Right cardiac atrium (tissue), 5 donors: ENCODE measurements around the gene B3GALT5. TPM values are rescaled to one million over a fixed set of nuclear protein-coding genes. Genes with fewer than 3 reads are reported as not detected.

Experiments used
- ATAC-seq, 2 donors: fragments of 200-7000 bp; cut with Tn5 transposase; one replicate each; pipeline versions ENCODE4 v1.8.0 to v1.9.1; 2020; ENCODE audit warnings: moderate library complexity in 2 of 2, mild to moderate bottlenecking in 1 of 2
- DNase-seq, 3 donors: peaks; one replicate each; pipeline ENCODE4 v3.0.0-alpha.2; 2020
- H3K27ac ChIP-seq: one replicate; pipeline ENCODE4 v1.5.1; 2013; ENCODE audit warnings: mild to moderate bottlenecking, low read length, control low read depth, moderate library complexity
- H3K27me3 ChIP-seq: one replicate; pipeline ENCODE4 v1.6.1; 2013; ENCODE audit not compliant: control insufficient read depth, insufficient read depth
- H3K4me1 ChIP-seq: one replicate; pipeline ENCODE4 v1.6.1; 2013; ENCODE audit warnings: low read length; ENCODE audit not compliant: control insufficient read depth, insufficient read depth
- H3K4me3 ChIP-seq: one replicate; pipeline ENCODE4 v1.5.1; 2013; ENCODE audit warnings: low read length, control low read depth
- H3K9me3 ChIP-seq: one replicate; pipeline ENCODE4 v1.6.1; 2013; ENCODE audit warnings: low read length; ENCODE audit not compliant: control insufficient read depth
- WGBS: extraction: QIAGEN DNeasy Blood & Tissue Kit; methylation state at CpG from one replicate; pipeline ENCODE4 v1.1.7; 2013; 5-methylcytosine and 5-hydroxymethylcytosine counted together
- intact Hi-C, 4 donors: fragments of 100-400 bp; cut with DNase I; formaldehyde crosslinking; loops; one replicate each; pipeline versions ENCODE4 v1.11.0 to v1.14.0; 2022 to 2023
- polyA plus RNA-seq: library from polyadenylated mRNA; stranded (reverse); fragments of 200-250 nt; gene quantifications from one replicate; pipeline ENCODE4 v1.2.3, GENCODE V29; 2013
- total RNA-seq, 4 donors: library from RNA; stranded (reverse); fragmentation: NEBNext Ultra II Directional; extraction: Animal tissue kit (Norgen Biotek cat#: 25700); gene quantifications; one replicate each; pipeline ENCODE4 v1.2.1, GENCODE V29; 2021
- donor health status: healthy with polysubstance abuse.
- donor health status: DM: no; HTN: yes; CAD: no.
- donor health status: DM: no; HTN: no; CAD: no.
- donor health status: DM: no; HTN: yes; CAD: no; lungs with severe emphysema.
- donor health status: DM: yes; HTN: yes; CAD: no.

Gene B3GALT5
- total and polyA plus RNA-seq, 5 donors: 0.03 to 0.25 (median 0.09) TPM

GRCh38 chr21:39668369-39668768 is 55.6 kb downstream of the B3GALT5 start:
- no peak overlapping the region for H3K4me3 ChIP-seq
- ATAC-seq (no peak), DNase-seq (no peak)
- no peak overlapping the region for H3K27ac ChIP-seq
- intact Hi-C loops: no loop called here
- 88% methylated on average over 9 of the region's 9 CpGs for WGBS
- no peaks in the 10 kb centered on the region for H3K27me3 ChIP-seq
- H3K9me3 ChIP-seq: no peaks in the 10 kb centered on the region
- H3K4me1 ChIP-seq: no peaks in the 10 kb centered on the region

- DNase-seq: no peak
- intact Hi-C loops: no loop called here
- ATAC-seq: no peak
- WGBS: 80% methylated on average over 9 of the region's 9 CpGs
- Histone ChIP-seq H3K27me3 (no peaks in the 10 kb centered on the region), H3K4me1 (no peaks in the 10 kb centered on the region), H3K9me3 (no peaks in the 10 kb centered on the region), H3K27ac (no peak overlapping the region), H3K4me3 (no peak overlapping the region)
These were observed 56.7 kb downstream of the B3GALT5 start for GRCh38 chr21:39669485-39669884.

- H3K27ac ChIP-seq: no peak overlapping the region
- H3K27me3 ChIP-seq: no peaks in the 10 kb centered on the region
- H3K4me3 ChIP-seq: no peak overlapping the region
- H3K9me3 ChIP-seq: no peaks in the 10 kb centered on the region
- no peak for ATAC-seq
- H3K4me1 ChIP-seq: no peaks in the 10 kb centered on the region
- no peak for DNase-seq
- WGBS: 55% methylated on average over 8 of the region's 8 CpGs
- intact Hi-C loops: no loop called here
These were observed 57.4 kb downstream of the B3GALT5 start for GRCh38 chr21:39669976-39670661.

GRCh38 chr21:39670701-39671100 is 58.0 kb downstream of the B3GALT5 start:
- ATAC-seq: no peak
- DNase-seq: no peak
- Histone ChIP-seq H3K27me3 (no peaks in the 10 kb centered on the region), H3K9me3 (no peaks in the 10 kb centered on the region), H3K4me3 (no peak overlapping the region), H3K27ac (no peak overlapping the region), H3K4me1 (no peaks in the 10 kb centered on the region)
- intact Hi-C loops: no loop called here
- 83% methylated on average over 2 of the region's 2 CpGs for WGBS

GRCh38 chr21:39671986-39672385 is 59.2 kb downstream of the B3GALT5 start:
- H3K9me3 ChIP-seq: no peaks in the 10 kb centered on the region
- no peaks in the 10 kb centered on the region for H3K27me3 ChIP-seq
- 89% methylated on average over 8 of the region's 8 CpGs for WGBS
- intact Hi-C loops: no loop called here
- no peak overlapping the region for H3K27ac ChIP-seq
- DNase-seq: no peak
- H3K4me3 ChIP-seq: no peak overlapping the region
- no peak for ATAC-seq
- no peaks in the 10 kb centered on the region for H3K4me1 ChIP-seq

GRCh38 chr21:39673163-39673562 is 60.4 kb downstream of the B3GALT5 start:
- no peak for DNase-seq
- 88% methylated on average over 9 of the region's 9 CpGs for WGBS
- no peak for ATAC-seq
- Histone ChIP-seq H3K4me3 (no peak overlapping the region), H3K27me3 (no peaks in the 10 kb centered on the region), H3K4me1 (no peaks in the 10 kb centered on the region), H3K27ac (no peak overlapping the region), H3K9me3 (no peaks in the 10 kb centered on the region)
- intact Hi-C loops: no loop called here

- Histone ChIP-seq H3K4me1 (no peaks in the 10 kb centered on the region), H3K27ac (no peak overlapping the region), H3K4me3 (no peak overlapping the region), H3K27me3 (no peaks in the 10 kb centered on the region), H3K9me3 (no peaks in the 10 kb centered on the region)
- WGBS: 79% methylated on average over 11 of the region's 11 CpGs
- ATAC-seq (no peak), DNase-seq (no peak)
- intact Hi-C loops: no loop called here
These were observed 61.0 kb downstream of the B3GALT5 start for GRCh38 chr21:39673736-39674135.

- 80% methylated on average over 10 of the region's 10 CpGs for WGBS
- peak in 1 of 2 donors; percentile 21 for ATAC-seq
- intact Hi-C loops: no loop called here
- Histone ChIP-seq H3K27ac (no peak overlapping the region), H3K27me3 (no peaks in the 10 kb centered on the region), H3K9me3 (no peaks in the 10 kb centered on the region), H3K4me1 (no peaks in the 10 kb centered on the region), H3K4me3 (no peak overlapping the region)
- no peak for DNase-seq
These were observed 62.1 kb downstream of the B3GALT5 start for GRCh38 chr21:39674801-39675200.

- no peak for DNase-seq
- intact Hi-C loops: no loop called here
- Histone ChIP-seq H3K4me1 (no peaks in the 10 kb centered on the region), H3K27ac (no peak overlapping the region), H3K27me3 (no peaks in the 10 kb centered on the region), H3K4me3 (no peak overlapping the region), H3K9me3 (no peaks in the 10 kb centered on the region)
- no peak for ATAC-seq
- WGBS: 88% methylated on average over 12 of the region's 12 CpGs
These were observed 62.9 kb downstream of the B3GALT5 start for GRCh38 chr21:39675590-39675989.

GRCh38 chr21:39675993-39676661 is 63.4 kb downstream of the B3GALT5 start:
- DNase-seq (no peak), ATAC-seq (peak; percentile 34 to 57)
- Histone ChIP-seq H3K9me3 (no peaks in the 10 kb centered on the region), H3K27me3 (no peaks in the 10 kb centered on the region), H3K4me3 (no peak overlapping the region), H3K4me1 (no peaks in the 10 kb centered on the region), H3K27ac (no peak overlapping the region)
- intact Hi-C loops: no loop called here
- WGBS: 31% methylated on average over 14 of the region's 14 CpGs

- no peaks in the 10 kb centered on the region for H3K4me1 ChIP-seq
- 97% methylated on average over 4 of the region's 4 CpGs for WGBS
- ATAC-seq (no peak), DNase-seq (no peak)
- H3K27ac ChIP-seq: no peak overlapping the region
- H3K9me3 ChIP-seq: no peaks in the 10 kb centered on the region
- no peaks in the 10 kb centered on the region for H3K27me3 ChIP-seq
- H3K4me3 ChIP-seq: no peak overlapping the region
- intact Hi-C loops: no loop called here
These were observed 67.5 kb downstream of the B3GALT5 start for GRCh38 chr21:39680216-39680615.
